Erythroblast (primary cell): ENCODE measurements around the gene ATP2A1.
A peak's percentile ranks its signal among the peaks of the same experiment; 100 is the strongest.

Source experiments
- DNase-seq, 2 experiments: peaks; one replicate each; lab custom pipeline; 2025; lab: John Stamatoyannopoulos, UW
- GATA1 ChIP-seq: IDR thresholded peaks from 2 replicates; pipeline ENCODE4 v1.6.1; 2011; ENCODE audit warnings: low read depth, mild to moderate bottlenecking, control low read depth, low read length, moderate library complexity
- POLR2A ChIP-seq: IDR thresholded peaks from 2 replicates; pipeline ENCODE4 v1.6.1; 2011; ENCODE audit warnings: mild to moderate bottlenecking, low read length

The ATP2A1 gene

GRCh38 chr16:28843766-28844165 is 34.5 kb upstream of the ATP2A1 start:
- TF ChIP-seq GATA1 (no peak), POLR2A (no peak)

GRCh38 chr16:28844226-28844885 is 33.9 kb upstream of the ATP2A1 start:
- no peak for DNase-seq
- no peak for TF ChIP-seq POLR2A
- TF ChIP-seq GATA1 = no peak

More at GRCh38 chr16:28843766-28844165, 34.5 kb upstream of the ATP2A1 start:
- no peak for DNase-seq

- DNase-seq = peak; percentile 64 to 70
Measured at GRCh38 chr16:28845293-28845692, 33.0 kb upstream of the ATP2A1 start.

GRCh38 chr16:28845761-28846079 is 32.6 kb upstream of the ATP2A1 start:
- no peak for DNase-seq
- TF ChIP-seq POLR2A (no peak), GATA1 (no peak)

More at GRCh38 chr16:28845293-28845692, 33.0 kb upstream of the ATP2A1 start:
- TF ChIP-seq POLR2A (no peak), GATA1 (no peak)

GRCh38 chr16:28846080-28846932 is 32.0 kb upstream of the ATP2A1 start, which contains the start of gene TUFM:
TUFM (minus strand) TSS chr16:28846348; CDS start chr16:28846269, 79 bp downstream.
- TF ChIP-seq POLR2A (peak; percentile 77), GATA1 (no peak)
- DNase-seq = peak; percentile 99 to 100

GRCh38 chr16:28846933-28847273 is 31.4 kb upstream of the ATP2A1 start:
- peak in 1 of 2 experiments; percentile 56 for DNase-seq
- TF ChIP-seq POLR2A (no peak), GATA1 (no peak)

- TF ChIP-seq POLR2A (no peak), GATA1 (no peak)
- DNase-seq = no peak
Measured at GRCh38 chr16:28858421-28858820, 19.9 kb upstream of the ATP2A1 start.

GRCh38 chr16:28859326-28859725 is 19.0 kb upstream of the ATP2A1 start:
- DNase-seq = no peak
- no peak for TF ChIP-seq POLR2A
- no peak for TF ChIP-seq GATA1

- DNase-seq = peak in 1 of 2 experiments; percentile 49
- TF ChIP-seq POLR2A (no peak), GATA1 (no peak)
Measured at GRCh38 chr16:28863929-28864793, 14.1 kb upstream of the ATP2A1 start.

GRCh38 chr16:28865001-28865688 is 13.1 kb upstream of the ATP2A1 start:
- DNase-seq = no peak
- no peak for TF ChIP-seq GATA1
- no peak for TF ChIP-seq POLR2A

GRCh38 chr16:28865722-28866453 is 12.4 kb upstream of the ATP2A1 start:
- no peak for DNase-seq
- TF ChIP-seq GATA1 (no peak), POLR2A (no peak)

GRCh38 chr16:28866454-28866804 is 11.9 kb upstream of the ATP2A1 start:
- TF ChIP-seq POLR2A = no peak
- no peak for TF ChIP-seq GATA1

More at GRCh38 chr16:28866454-28866804, 11.9 kb upstream of the ATP2A1 start:
- no peak for DNase-seq
